GM21528 (cell line): ENCODE measurements around the gene NLRC5.

Experiments
- ATAC-seq: cut with Tn5 transposase; IDR thresholded peaks from one replicate; pipeline ENCODE4 v1.9.1; 2021; ENCODE audit warnings: mild to moderate bottlenecking, moderate library complexity; ENCODE audit not compliant: unreplicated experiment, low FRiP score

Gene NLRC5

GRCh38 chr16:57022445-57022844 lies 33.1 kb downstream of the NLRC5 start:
- ATAC-seq, result no peak

- ATAC-seq, result no peak
These were observed 34.3 kb downstream of the NLRC5 start for GRCh38 chr16:57023541-57024249.

GRCh38 chr16:57024894-57025680 lies 35.7 kb downstream of the NLRC5 start:
- ATAC-seq, result no peak

GRCh38 chr16:57025941-57026777 lies 36.8 kb downstream of the NLRC5 start:
- ATAC-seq, result no peak

GRCh38 chr16:57026778-57027062 lies 37.4 kb downstream of the NLRC5 start:
- ATAC-seq, result no peak

GRCh38 chr16:57027067-57027466 lies 37.7 kb downstream of the NLRC5 start:
- no peak for ATAC-seq

GRCh38 chr16:57028086-57028485 lies 38.7 kb downstream of the NLRC5 start:
- ATAC-seq, result no peak

GRCh38 chr16:57029161-57030160 lies 40.1 kb downstream of the NLRC5 start:
- ATAC-seq, result no peak

GRCh38 chr16:57030346-57030902 lies 41.1 kb downstream of the NLRC5 start:
- no peak for ATAC-seq

GRCh38 chr16:57031156-57031555 lies 41.8 kb downstream of the NLRC5 start:
- no peak for ATAC-seq

- ATAC-seq, result no peak
These were observed 43.0 kb downstream of the NLRC5 start for GRCh38 chr16:57032346-57032745.

- ATAC-seq, result no peak
These were observed 43.6 kb downstream of the NLRC5 start for GRCh38 chr16:57032931-57033330.

GRCh38 chr16:57036315-57036714 lies 47.0 kb downstream of the NLRC5 start:
- no peak for ATAC-seq

GRCh38 chr16:57036945-57037344 lies 47.6 kb downstream of the NLRC5 start:
- ATAC-seq, result no peak

- ATAC-seq, result no peak
These were observed 48.8 kb downstream of the NLRC5 start for GRCh38 chr16:57038166-57038565.

- ATAC-seq, result no peak
These were observed 49.9 kb downstream of the NLRC5 start for GRCh38 chr16:57039148-57039812.

GRCh38 chr16:57041182-57042156 lies 52.1 kb downstream of the NLRC5 start:
- ATAC-seq, result peak; percentile 32
